GM12873 (cell line): Measurements from ENCODE around the gene AUTS2.

Experiments used
- CTCF ChIP-seq: IDR thresholded peaks from 2 replicates; pipeline ENCODE4 v1.5.1; 2012; ENCODE audit warnings: low read depth, mild to moderate bottlenecking, moderate library complexity, low read length, control low read depth; ENCODE audit not compliant: insufficient read depth; ENCODE audit errors: missing control alignments

AUTS2 gene

DNA sequence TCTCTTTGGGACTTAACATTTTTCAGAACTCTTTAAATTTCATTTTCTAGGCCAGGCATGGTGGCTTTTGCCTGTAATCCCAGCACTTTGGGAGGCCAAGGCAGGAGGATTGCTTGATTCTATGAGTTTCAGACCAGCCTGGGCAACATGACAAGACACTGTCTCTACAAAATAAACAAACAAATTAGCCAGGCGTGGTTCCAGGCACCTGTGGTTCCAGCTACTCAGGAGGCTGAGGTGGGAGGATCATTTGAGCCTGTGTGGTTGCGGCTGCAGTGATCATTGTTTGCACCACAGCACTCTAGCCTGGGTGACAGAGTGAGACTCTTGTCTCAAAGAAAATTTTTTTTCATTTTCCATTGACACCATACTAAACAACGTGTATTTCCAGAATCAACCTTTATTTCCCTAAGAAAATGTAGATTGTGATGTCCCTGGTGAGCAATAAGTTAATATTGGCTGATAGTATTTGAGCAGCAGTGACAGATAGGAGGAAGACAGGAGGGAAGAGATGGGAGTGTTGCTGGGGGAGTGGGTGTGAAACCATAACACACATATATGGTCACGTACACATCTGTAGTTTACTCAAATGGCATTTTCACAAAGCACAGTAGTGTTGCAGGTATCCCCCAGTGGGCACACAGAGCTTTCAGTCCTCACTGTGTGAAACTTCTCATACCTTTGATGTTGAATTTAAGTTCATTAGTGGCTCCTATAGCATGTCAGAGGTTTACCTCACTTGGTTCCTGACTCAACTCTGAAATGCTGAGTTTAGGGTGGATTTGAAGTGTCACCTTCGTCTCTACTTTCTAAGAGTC lies 205.6 kb downstream of the AUTS2 start:
- no peak for TF ChIP-seq CTCF

GRCh38 chr7:69804962-69805361 lies 206.7 kb downstream of the AUTS2 start:
- no peak for TF ChIP-seq CTCF

- no peak for TF ChIP-seq CTCF
Observed at GRCh38 chr7:69808391-69808790, 210.1 kb downstream of the AUTS2 start.

DNA sequence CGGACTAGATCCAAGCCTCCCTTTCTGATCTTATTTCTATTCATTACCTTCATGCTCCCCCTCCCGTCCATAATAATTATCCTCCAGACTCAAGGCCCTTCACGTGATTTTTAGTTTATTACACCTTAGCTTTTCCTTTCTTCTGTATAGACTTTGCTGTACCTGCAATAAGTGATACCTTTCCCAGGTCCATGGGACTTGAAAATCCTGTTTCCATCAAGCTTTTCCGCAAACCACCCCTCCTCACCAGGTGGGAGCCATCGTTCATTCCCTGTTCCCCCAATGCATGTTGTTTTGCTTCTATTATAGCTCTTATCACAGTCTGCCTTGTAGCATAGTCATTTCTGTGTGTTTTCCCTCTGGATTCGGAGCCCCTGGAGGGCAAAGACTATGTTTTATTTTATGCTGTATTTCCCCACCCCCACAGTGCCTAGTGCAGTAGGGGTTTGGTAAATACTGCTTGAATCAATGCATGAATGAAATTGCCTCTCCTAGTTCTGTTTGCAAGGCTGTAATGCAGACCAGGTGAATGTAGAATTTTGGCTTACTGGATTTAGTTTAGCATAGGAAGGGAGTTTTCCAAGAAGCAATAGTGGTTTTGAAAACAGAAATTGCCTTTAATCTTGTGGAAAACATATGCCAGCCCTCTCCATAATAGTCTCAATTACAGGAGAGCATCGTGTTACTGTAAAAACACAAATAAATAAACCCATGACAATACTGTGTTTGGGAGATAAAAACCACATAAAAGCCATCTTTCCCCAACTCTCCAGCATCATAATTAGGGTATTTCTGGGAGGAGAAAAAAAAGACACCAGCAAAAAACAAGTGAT lies 213.4 kb downstream of the AUTS2 start:
- TF ChIP-seq CTCF: no peak

- no peak for TF ChIP-seq CTCF
Observed at GRCh38 chr7:69812756-69813155, 214.5 kb downstream of the AUTS2 start.

GRCh38 chr7:69813637-69814240 lies 215.5 kb downstream of the AUTS2 start:
- TF ChIP-seq CTCF: no peak

DNA sequence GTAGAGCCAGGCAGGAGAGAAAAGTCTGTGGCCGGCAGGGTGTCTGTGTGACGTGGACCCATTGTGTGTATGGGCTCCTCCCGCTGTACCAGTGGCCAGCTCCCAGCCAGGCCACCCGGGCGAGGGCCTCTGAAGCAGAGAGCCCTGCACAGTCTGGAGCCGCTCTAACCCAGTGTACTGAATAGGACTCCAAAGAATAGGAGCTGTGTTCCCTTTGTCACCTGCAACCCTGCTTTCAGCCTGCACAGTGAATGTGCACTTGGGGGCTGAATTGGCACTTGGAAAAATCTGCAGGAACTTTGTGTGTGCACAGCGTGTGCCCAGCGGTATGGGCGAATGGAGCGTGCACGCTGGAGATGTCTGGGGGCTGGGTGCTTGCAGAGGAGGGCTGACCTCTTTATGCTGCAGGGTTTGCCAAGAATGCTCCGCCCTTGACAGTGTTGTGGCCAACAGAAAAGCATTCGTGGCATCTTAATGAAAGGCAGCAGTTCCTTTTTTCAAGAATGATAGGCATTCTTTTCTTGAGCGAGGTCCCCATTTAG lies 216.2 kb downstream of the AUTS2 start:
- no peak for TF ChIP-seq CTCF
